Measurements from ENCODE around the gene TRPM1. TPM values are rescaled to one million over a fixed set of nuclear protein-coding genes. Genes with fewer than 3 reads are reported as not detected.

Gene TRPM1
- total RNA-seq, result not detected

DNA sequence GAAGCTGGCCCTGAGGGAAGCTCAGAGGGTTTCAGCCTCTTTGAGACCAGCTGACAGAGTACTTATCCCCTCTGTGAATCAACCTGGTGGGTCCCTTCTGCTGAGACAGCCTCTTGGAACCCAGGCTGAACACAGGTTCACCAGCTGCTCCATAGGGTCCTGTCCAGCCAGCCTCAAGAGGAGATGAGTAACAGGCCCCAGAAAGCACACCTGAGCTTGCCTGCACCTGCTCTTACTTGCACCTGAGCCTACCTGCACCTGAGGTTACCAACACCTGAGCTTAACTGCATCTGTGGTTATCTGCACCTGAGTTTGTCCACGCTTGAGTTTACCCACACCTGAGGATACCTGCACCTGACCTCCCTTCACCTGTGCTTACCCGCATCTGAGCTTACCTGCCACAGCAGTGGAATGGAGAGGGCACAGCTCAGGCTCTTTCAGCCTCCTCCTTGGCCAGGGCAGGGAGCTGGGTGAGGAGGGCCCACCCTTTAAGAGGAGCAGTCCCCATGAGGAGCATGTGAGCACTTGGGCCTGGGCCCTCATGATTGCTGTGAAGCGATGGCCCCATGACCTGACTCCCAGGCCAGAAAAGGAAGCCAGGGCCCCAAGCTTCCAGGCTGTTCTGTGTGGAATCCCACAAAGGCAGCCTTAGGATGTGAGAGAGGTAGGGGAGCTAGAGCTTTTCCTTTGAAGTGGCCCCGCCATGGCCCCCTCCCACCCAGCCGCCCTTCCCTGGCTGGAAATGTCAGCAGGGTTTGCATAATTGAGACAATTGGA, at the start of gene TRPM1:
TRPM1 (minus strand) TSS at position 464 of the 777 bp plus-strand sequence. CDS start 20,370 bp downstream, outside the sequence.
- Histone ChIP-seq H3K36me3 (no peaks in the 10 kb centered on the region), H3K4me1 (no peaks in the 10 kb centered on the region), H3K27me3 (no peaks in the 10 kb centered on the region), H3K4me3 (no peak within 1 kb of the TSS), H3K9me3 (no peaks in the 10 kb centered on the region), H3K27ac (no peak within 1 kb of the TSS)
- intact Hi-C loops (cut with DNase I; ENCODE audit: low total_unique reads), result no loop called here
- no peak for DNase-seq (ENCODE audit: low spot score in 2 of 2)
- TF ChIP-seq, protein P1, sequence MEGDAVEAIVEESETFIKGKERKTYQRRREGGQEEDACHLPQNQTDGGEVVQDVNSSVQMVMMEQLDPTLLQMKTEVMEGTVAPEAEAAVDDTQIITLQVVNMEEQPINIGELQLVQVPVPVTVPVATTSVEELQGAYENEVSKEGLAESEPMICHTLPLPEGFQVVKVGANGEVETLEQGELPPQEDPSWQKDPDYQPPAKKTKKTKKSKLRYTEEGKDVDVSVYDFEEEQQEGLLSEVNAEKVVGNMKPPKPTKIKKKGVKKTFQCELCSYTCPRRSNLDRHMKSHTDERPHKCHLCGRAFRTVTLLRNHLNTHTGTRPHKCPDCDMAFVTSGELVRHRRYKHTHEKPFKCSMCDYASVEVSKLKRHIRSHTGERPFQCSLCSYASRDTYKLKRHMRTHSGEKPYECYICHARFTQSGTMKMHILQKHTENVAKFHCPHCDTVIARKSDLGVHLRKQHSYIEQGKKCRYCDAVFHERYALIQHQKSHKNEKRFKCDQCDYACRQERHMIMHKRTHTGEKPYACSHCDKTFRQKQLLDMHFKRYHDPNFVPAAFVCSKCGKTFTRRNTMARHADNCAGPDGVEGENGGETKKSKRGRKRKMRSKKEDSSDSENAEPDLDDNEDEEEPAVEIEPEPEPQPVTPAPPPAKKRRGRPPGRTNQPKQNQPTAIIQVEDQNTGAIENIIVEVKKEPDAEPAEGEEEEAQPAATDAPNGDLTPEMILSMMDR (IDR thresholded peaks at IDR 0.05), result no peak
- TF ChIP-seq POLR2AphosphoS5 (IDR thresholded peaks at IDR 0.05) (no peak), POLR2A (IDR thresholded peaks at IDR 0.05) (no peak)

- H3K27ac ChIP-seq, result no peak overlapping the region
- H3K9me3 ChIP-seq, result no peaks in the 10 kb centered on the region
- H3K27me3 ChIP-seq, result no peaks in the 10 kb centered on the region
- no peaks in the 10 kb centered on the region for H3K4me1 ChIP-seq
- H3K36me3 ChIP-seq, result no peaks in the 10 kb centered on the region
- H3K4me3 ChIP-seq, result no peak overlapping the region
- intact Hi-C loops (cut with DNase I; ENCODE audit: low total_unique reads), result no loop called here
- DNase-seq (ENCODE audit: low spot score in 2 of 2), result no peak
- no peak for TF ChIP-seq POLR2A (IDR thresholded peaks at IDR 0.05)
- no peak for TF ChIP-seq POLR2AphosphoS5 (IDR thresholded peaks at IDR 0.05)
- TF ChIP-seq, protein P1 (IDR thresholded peaks at IDR 0.05), result no peak
These were observed 49.3 kb upstream of the TRPM1 start for GRCh38 chr15:31150732-31151231.

DNA sequence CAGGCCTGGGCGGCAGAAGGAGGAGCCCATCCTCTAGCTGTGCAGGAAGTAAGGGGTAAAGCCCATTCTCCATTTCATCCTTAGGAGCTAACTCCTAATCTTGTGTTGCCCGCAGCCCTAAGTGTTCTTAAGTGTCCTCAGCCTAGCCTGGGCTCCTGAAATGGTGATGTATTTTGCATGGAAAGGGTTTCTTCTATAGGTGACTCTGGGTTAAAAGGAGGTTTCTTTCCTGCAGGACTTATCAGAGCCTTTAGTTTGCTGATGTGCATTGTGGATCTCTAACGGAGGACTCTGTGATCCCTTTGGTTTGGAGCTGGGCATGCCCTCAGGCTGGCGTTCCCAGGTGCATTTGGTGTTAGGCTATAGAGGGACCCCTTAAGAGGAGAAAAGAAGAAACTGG, 48.5 kb upstream of the TRPM1 start:
- intact Hi-C loops (cut with DNase I; ENCODE audit: low total_unique reads), result no loop called here
- Histone ChIP-seq H3K27me3 (no peaks in the 10 kb centered on the region), H3K4me3 (no peak overlapping the region), H3K36me3 (no peaks in the 10 kb centered on the region), H3K27ac (no peak overlapping the region), H3K4me1 (no peaks in the 10 kb centered on the region), H3K9me3 (no peaks in the 10 kb centered on the region)
- no peak for DNase-seq (ENCODE audit: low spot score in 2 of 2)
- TF ChIP-seq, protein P1 (IDR thresholded peaks at IDR 0.05), result no peak
- no peak for TF ChIP-seq POLR2AphosphoS5 (IDR thresholded peaks at IDR 0.05)
- no peak for TF ChIP-seq POLR2A (IDR thresholded peaks at IDR 0.05)

DNA sequence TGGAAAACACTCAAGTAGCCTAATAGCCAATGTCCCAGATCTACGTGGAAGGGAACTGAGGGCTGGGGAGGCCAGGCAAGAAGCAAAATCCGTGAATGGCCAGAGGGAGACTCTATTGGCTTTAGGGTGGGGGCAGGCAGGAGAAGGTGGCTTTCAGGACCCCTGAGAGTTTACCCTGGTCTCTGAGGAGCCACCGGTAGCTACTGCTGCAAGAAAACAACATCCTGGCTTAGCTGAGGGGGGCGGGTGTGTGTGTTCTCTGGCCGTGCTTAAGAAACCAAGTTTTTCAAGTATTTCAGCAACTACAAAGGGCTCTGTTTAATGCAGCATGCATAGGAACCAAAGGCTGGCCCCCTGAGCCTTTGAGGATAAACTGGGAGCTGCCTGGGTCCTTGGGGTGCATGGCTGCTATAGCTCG, 47.6 kb upstream of the TRPM1 start:
- intact Hi-C loops (cut with DNase I; ENCODE audit: low total_unique reads), result no loop called here
- no peak overlapping the region for H3K27ac ChIP-seq
- H3K9me3 ChIP-seq, result no peaks in the 10 kb centered on the region
- TF ChIP-seq POLR2A (IDR thresholded peaks at IDR 0.05) (no peak), POLR2AphosphoS5 (IDR thresholded peaks at IDR 0.05) (no peak)
- TF ChIP-seq, protein P1 (IDR thresholded peaks at IDR 0.05), result no peak
- no peak overlapping the region for H3K4me3 ChIP-seq
- H3K36me3 ChIP-seq, result no peaks in the 10 kb centered on the region
- H3K27me3 ChIP-seq, result no peaks in the 10 kb centered on the region
- no peaks in the 10 kb centered on the region for H3K4me1 ChIP-seq
- peak in 1 of 2 donors; percentile 34 for DNase-seq (ENCODE audit: low spot score in 2 of 2)

DNA sequence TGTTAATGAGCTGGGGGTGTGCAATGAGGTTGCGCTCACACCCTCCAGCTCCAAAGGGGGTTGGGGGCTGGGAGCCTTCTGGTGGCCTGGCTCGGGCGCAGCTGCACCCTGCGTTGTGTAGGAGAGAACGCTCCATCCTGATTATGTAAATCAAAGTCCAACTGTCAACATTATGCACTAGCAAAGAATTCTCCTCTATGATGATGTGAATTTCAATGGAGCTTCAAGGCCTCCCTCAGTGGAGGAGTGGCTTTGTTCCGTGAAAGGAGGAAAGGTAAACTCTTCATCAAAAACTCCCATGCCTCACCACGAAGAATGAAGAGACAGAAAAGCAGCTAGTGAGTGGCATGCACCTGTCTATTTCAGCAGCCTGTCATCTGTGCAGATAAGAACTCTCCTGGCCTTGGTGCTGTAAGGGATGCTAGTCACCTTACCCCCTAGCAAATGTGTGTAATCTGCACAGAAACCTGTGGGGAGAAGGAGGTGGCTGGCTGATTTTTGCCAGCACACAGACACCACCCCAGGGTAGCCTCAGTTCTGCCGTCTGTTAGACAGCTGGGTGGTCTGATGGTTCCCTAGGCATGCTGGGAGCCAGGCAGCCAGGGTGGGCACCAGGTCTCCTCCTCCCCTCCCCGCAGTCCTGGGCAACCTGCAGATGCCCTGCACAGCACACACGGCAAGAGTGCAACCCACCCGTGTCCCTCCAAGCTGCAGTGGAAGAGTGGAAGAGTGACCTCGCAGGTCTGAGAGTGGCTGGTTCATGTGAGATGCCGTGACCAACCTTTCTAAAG, 47.0 kb upstream of the TRPM1 start:
- no peaks in the 10 kb centered on the region for H3K36me3 ChIP-seq
- TF ChIP-seq POLR2AphosphoS5 (IDR thresholded peaks at IDR 0.05) (no peak), POLR2A (IDR thresholded peaks at IDR 0.05) (no peak)
- TF ChIP-seq, protein P1 (IDR thresholded peaks at IDR 0.05), result no peak
- intact Hi-C loops (cut with DNase I; ENCODE audit: low total_unique reads), result no loop called here
- H3K4me3 ChIP-seq, result no peak overlapping the region
- no peaks in the 10 kb centered on the region for H3K9me3 ChIP-seq
- DNase-seq (ENCODE audit: low spot score in 2 of 2), result peak in 1 of 2 donors; percentile 15
- H3K4me1 ChIP-seq, result no peaks in the 10 kb centered on the region
- no peak overlapping the region for H3K27ac ChIP-seq
- no peaks in the 10 kb centered on the region for H3K27me3 ChIP-seq
